ENCODE measurements around the gene POLD2.

Gene POLD2

GRCh38 chr7:44112231-44112996 is 10.9 kb downstream of the POLD2 start:
- no peak for DNase-seq

DNA sequence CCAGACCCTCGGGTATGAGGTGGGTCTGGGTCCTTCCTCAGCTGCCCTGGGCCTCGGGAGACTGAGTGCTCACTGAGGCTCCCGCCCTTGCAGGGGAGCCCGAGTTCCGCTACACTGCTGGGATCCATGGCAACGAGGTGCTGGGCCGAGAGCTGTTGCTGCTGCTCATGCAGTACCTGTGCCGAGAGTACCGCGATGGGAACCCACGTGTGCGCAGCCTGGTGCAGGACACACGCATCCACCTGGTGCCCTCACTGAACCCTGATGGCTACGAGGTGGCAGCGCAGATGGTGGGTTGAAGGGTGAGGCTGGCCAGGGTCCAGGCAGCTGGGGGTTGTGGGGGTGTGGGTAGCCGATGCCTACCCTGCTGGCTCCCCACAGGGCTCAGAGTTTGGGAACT is 11.6 kb downstream of the POLD2 start:
- DNase-seq = no peak

DNA sequence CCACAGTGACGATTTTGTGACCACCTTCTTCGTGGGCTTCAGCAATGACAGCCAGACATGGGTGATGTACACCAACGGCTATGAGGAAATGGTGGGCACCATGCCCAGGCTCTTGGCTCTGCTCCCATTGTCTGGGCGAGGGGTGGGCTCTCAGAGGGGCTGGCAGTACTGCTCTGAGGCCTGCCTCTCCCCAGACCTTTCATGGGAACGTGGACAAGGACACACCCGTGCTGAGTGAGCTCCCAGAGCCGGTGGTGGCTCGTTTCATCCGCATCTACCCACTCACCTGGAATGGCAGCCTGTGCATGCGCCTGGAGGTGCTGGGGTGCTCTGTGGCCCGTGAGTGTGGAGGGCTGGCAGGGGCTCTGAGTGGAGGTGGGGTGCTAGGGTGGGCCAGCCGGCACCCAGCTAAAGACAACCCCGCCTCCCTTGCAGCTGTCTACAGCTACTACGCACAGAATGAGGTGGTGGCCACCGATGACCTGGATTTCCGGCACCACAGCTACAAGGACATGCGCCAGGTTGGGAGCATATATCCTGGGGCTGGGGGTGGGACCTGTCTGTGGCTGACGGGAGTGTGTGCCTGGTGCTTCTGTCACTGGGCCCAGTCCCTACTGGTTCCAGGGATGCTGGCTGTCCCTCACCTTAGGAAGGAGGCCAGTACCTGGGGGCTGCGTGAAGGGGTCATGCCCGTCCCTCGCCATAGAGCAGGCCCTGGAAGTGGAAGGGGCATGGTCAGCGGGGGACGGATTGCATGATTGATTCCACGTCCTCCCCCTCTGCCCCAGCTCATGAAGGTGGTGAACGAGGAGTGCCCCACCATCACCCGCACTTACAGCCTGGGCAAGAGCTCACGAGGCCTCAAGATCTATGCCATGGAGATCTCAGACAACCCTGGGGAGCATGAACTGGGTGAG is 12.4 kb downstream of the POLD2 start:
- DNase-seq = no peak

DNA sequence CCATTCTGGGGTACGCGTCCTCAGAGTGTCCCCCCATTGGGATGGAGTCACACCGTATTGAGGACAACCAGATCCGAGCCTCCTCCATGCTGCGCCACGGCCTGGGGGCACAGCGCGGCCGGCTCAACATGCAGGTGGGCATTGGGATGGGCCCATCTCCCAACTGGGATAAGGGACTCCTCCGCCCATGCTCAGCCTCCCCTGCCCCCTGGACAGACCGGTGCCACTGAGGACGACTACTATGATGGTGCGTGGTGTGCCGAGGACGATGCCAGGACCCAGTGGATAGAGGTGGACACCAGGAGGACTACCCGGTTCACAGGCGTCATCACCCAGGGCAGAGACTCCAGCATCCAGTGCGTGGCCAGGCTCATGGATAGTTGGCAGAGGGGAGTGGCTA is 13.4 kb downstream of the POLD2 start:
- DNase-seq = no peak

- DNase-seq = no peak
Observed at GRCh38 chr7:44108768-44109750, 14.3 kb downstream of the POLD2 start.

GRCh38 chr7:44107961-44108767 is 15.2 kb downstream of the POLD2 start:
- no peak for DNase-seq

GRCh38 chr7:44107116-44107960 is 16.0 kb downstream of the POLD2 start:
- DNase-seq = no peak

GRCh38 chr7:44106311-44107065 is 16.9 kb downstream of the POLD2 start:
- no peak for DNase-seq

DNA sequence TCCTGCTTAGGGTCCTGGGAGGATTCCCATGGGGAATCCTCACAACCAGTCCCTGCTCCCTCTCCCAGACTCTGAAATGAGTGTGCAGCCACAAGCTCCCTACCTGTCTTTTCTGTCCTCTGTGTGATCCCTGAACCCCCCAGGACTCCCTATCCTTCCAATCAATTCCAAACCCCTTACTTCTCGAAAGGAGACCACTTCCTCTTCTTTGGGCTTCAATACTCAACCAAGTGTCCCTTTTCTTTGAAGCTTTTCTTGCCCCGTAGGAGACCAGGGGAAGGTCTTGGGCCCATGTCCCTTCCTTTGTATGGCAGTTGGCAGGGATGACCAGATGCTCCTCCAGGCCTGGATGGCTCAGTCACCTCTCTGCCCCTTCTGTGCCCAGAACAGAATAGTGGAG is 17.5 kb downstream of the POLD2 start:
- no peak for DNase-seq

DNA sequence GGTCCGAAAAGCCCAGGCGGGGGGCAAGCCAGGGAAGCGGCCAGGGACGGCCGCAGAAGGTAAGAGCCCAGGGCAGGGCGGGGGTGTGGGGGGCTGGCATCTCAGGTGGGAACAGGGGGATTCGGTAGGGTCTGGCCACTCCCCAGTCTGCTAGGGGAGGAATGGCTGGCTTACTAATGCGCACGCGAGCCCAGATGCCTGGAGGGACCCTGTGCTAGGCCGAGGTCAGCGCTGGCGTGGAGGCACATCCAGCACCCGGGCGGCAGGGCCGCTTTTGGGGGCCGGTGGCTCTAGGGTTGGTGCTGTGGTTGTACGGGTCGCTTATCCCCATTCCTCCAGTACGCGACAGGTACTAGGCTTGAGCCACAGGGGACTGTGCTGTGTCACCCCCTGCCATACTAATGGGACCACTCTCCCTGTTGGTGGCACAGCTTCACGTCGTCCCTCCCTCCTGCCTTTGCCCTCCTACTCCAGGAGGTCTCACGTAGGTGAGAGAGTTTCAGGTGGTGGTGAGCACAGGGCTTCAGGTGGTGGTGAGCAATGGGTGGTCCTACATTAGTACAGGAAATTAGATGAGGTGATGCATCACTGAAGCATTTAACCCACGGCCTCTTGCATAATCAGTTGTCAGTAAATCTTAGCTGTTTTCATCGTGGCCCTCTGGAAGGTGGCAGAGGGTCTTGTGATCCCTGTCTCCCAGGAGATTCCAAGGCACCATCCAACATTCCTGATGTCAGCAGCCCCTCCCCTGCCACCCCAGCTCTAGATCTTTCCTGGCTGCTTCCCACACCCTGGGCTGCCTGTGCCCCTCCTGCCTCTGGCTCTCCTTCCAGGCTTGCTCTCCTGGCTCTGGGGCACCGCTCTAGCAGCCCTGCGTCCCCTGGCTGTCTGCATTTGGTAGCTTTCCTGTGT is 18.2 kb downstream of the POLD2 start:
- DNase-seq = no peak

DNA sequence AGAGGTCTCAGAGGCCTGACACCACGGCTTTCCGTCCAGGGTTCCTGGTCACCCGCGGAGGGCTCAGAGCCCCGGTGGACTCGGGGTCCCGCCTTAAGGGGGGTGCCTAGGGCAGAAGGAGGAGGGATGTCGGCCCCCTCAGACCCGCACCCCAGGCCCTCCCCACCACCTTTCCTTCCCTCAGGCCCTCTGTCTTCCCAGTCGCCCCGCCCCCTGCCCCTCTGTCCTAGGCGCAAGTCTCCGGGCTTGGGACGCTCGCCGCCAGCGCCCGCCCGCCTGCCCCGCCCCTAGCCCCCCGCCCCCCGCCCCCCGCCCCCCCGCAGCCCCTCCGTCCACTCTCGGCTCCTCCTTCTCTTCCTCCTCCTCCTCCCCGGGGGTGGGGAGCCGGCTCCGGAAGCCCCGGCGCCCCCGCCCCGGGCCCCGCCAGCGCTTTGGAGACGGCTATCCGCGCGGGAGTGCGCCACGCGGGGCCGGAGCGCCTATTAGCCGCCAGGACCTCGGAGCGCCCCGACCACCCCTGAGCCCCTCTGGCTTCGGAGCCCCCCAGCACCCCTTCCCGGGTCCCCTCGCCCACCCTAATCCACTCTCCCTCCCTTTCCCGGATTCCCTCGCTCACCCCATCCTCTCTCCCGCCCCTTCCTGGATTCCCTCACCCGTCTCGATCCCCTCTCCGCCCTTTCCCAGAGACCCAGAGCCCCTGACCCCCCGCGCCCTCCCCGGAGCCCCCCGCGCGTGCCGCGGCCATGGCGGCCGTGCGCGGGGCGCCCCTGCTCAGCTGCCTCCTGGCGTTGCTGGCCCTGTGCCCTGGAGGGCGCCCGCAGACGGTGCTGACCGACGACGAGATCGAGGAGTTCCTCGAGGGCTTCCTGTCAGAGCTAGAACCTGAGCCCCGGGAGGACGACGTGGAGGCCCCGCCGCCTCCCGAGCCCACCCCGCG is 19.2 kb downstream of the POLD2 start, which contains the start of gene AEBP1:
Gene AEBP1, plus strand, starts transcription at position 423 of the 937 bp plus-strand sequence. Its CDS starts 321 bp downstream, at position 744.
- no peak for DNase-seq

- no peak for DNase-seq
Observed at GRCh38 chr7:44103566-44103922, 19.8 kb downstream of the POLD2 start.

GRCh38 chr7:44102846-44103565 is 20.3 kb downstream of the POLD2 start:
- DNase-seq = no peak

GRCh38 chr7:44101966-44102845 is 21.1 kb downstream of the POLD2 start:
- no peak for DNase-seq

GRCh38 chr7:44101303-44101965 is 21.9 kb downstream of the POLD2 start:
- no peak for DNase-seq
